Embryonic facial prominence (tissue), 1 donor: Measurements from ENCODE around the gene MARCKSL1.

Source experiments
- DNase-seq: peaks from one replicate; pipeline ENCODE4 v3.0.0-alpha.2; 2016; ENCODE audit errors: extremely low spot score

MARCKSL1 gene

DNA sequence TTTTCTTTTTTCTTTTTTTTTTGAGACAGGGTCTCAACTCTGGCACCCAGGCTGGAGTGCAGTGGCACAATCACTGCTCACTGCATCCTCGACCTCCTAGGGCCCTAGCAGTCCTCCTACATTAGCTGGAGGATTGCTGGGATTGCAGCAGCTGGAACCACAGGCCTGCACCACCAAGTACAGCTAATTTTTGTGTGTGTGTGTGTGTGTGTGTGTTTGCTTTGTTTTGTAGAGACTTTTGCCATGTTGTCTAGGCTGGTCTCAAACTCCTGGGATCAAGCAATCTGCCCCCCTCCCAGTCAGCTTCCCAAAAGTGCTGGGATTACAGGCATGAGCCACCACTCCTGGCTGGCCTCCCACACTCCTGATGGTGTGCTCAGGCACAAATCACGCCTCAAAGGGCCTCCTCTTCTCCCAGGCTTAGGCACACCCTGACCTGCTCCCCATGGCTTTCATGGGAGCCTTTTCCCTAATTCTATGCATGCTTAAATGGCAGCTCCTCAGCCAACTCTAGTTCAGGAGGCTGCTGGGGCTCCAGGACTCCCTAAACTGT, 16.9 kb upstream of the MARCKSL1 start:
- no peak for DNase-seq

DNA sequence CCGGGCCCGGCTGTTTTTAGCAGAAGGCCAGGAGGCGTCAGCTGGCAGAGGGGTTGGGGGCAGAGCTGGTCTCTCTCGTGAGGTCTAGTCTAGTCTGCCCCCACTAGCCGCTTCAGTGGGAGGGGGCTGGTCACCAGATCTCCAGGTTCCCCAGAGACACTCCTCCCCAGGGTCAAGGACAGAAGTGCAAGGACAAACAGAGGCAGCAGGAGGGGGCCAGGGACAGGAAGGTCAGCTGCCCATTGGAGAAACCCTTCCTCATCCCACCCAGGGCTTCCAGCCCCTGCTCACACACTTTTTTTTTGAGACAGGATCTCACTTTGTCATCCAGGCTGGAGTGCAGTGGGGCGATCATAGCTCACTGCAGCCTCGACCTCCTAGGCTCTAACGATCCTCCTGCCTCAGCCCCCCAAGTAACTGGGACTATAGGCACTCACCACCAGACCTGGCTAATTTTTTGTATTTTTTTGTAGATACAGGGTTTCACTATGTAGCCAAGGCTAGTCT, 16.3 kb upstream of the MARCKSL1 start:
- DNase-seq = no peak

DNA sequence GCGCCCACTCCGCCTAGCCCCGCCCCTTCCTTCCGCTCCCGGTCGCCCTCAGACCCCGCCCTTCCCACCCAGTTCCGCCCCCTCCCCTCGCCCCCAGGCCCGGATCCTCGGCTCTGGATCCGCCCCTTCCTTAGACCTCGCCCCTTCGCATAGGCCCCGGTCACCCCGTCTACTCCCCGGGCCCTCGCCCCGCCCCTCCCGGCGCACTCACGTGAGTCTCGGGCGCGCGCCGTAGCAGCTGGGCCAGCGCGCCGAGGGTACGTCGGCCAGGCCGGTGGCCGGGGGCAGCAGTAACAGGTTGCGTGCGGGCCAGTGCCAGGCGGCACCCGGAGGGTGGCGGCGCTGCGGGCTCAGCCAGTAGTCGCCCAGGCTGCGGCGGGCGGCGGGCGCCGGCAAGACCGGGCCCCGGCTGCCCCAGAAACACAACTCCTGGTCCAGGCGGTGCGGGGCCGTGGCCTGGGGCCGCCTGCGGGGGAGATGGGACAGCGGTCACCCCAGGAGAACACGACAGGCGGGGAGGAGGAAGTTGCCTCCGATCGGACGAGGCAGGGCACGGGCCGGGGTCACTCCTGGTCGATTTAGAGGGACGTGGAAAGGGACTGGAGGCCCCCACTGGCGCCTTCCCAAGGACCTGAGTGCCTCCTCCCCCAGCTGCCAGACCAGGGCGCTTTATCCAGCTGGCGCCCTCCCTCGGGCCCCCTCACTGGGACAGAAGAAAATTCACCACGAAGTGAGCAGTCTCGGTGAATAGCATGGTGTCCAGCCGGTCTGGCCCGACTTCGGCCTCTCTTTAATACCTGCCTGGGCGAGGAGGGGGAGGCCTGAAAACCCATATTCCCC, 15.6 kb upstream of the MARCKSL1 start:
- DNase-seq = peak; percentile 91

DNA sequence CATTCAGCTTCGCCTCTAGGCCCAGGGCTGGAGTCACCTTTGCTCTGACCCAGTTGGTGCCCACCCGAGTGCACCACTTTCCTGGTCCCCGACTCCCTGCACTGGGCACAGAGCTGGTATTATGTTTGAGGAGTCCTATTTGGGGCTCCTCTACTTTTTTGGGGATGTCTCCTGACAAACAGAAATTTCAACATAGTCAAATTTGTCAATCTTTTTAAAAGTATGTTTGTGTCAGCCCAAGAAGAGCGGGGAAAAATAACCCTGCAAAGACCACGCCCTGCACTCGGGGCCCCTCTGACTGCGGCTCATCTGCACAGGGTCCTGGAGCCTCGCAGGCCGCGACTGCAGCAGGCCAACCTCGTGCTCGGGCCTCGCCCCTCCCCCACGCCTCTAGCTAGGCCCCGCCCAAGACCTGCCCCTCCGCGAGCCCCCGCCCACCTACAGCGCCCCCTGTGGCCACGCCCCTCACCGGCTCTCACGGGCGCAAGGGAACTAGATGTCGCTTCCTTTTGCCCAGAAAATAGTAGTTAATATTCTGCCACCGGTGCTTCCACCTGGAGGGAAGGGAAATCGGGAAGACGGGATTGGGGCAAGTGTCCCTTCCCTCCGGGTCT, 14.9 kb upstream of the MARCKSL1 start:
- no peak for DNase-seq

DNA sequence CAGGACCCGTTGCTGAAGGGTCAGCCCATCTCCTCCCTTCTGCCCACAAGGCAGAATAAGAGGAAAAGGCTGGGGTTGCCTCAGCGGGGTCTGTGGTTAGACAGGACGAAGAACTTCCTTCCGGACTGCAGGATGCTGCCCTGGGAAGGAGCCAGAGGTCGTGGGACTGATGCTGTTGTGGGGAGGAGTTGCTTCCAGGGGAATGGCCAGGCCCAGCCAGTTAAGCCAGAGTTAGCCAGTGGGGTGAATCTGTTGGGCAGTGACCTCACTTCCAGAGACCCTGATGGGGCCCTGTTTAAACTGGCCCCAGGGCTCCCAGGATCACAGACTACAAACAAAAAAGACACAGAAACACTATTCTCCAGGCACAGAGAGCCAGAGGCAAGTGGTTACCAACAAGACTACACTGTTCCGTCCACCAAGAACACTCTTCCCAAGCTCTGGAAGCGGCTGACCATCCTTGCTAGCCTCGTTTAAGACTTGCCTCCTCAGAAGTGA, 13.2 kb upstream of the MARCKSL1 start:
- no peak for DNase-seq

DNA sequence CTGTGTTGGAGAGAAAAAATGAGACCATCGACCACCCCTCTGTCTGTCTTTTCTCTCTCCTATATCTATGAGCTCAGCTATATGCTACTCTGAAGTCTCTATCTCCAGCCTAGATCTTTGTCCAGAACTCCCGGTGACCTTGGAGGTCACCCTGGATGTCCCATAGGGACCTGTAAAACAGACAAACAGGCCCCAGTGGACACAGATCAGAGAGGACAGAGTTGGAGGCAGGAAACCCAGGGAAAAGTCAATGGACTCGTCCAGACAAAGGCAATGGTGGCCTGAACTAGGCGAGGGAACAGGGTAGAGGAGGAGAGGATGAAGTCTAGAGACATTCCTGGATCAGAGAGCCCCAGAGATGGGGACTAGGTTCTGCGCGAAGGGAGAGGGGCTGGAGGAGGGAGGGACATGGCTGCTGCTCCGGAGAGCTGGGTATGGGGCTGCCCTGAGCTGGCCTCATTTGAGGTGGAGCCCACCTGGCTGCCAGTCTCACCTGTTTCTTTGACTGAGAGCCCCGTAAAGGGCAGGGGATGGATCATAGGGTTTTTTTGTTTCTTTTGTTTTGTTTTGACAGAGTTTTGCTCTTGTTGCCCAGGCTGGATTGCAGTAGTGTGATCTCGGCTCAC, 10.6 kb upstream of the MARCKSL1 start:
- no peak for DNase-seq

DNA sequence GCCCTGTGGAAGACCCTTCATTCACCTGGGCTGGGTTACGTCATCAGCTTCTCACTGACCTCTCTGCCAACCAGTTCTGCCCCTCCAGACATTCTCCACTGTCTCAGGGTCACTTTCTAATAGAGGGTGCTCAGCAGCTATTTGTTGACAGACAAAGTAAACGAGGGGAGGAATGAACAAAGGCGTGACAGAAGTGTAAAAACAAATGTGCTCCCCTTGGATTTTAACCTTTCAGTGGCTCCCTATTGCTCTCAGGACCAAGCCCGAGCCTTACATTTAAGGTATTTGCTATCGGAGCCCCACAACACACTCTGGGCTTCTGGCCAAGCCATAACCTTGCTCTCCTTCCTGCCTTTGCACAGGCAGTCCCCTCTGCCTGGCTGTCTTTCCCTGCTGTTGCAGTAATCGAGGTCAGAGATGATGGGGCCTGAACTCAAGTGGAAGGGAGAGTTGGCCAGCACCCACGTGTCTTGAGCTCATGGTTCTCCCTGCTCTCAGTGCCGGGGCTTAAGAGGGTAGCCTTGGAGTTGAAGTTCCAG, 9.3 kb upstream of the MARCKSL1 start:
- no peak for DNase-seq

DNA sequence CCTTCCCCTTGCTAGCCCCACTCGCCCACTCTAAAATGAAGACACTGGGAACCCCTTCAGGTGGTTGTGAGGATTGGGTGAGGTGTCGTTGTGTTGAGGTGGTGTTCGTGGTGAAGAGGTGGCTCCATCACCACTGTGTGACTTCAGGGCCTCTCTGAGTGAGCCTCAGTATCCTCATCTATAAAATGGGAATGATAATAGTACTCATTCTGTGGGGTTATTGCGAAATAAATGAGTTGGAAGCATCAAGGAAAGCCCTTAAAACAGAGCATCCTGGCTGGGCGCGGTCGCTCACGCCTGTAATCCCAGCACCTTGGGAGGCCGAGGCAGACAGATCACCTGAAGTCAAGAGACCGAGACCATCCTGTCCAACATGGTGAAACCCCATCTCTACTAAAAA, 6.7 kb upstream of the MARCKSL1 start:
- no peak for DNase-seq

DNA sequence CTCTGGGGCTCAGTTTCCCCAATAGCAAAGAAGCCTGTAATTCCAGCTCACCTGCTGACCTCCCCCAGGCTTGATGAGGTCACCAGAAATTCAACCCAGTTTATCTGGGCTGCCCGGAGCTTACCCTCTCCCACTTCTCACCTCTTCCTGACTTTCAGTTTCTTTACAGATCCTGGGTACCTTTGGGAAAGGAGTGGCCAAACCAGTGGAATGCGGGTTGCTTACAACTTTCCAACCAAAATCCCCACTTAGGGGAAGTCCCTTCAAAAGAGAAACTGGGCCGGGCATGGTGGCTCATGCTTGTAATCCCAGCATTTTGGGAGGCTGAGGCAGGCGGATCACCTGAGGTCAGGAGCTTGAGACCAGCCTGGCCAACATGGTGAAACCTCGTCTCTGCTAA, 5.9 kb upstream of the MARCKSL1 start:
- DNase-seq = no peak

DNA sequence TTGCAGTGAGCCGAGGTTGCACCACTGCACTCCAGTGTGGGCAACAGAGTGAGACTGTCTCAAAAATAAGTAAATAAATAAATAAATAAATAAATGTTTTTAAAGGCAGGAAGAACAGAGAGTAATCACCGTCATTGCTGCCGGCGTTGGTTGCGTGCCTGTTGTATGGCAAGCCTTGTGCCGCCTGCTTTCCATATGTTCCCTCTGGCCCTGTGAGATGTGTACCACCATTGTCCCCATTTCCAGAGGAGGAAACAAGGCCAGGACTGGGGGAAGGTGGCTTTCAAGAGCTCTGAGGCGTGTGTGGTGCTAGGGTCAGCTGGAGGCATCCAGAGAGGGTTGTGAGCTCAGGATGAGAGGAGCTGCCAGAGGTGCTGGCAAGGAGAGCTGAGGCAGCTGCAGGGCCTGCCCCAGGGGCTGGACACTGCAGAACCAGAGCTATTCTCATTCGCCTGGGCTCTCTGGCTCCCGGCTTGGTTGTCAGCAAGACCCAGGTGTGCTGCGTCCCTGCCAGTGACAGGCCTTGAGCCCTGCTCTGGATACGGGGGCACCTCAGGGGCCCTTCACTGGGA, 5.2 kb upstream of the MARCKSL1 start:
- DNase-seq = no peak

DNA sequence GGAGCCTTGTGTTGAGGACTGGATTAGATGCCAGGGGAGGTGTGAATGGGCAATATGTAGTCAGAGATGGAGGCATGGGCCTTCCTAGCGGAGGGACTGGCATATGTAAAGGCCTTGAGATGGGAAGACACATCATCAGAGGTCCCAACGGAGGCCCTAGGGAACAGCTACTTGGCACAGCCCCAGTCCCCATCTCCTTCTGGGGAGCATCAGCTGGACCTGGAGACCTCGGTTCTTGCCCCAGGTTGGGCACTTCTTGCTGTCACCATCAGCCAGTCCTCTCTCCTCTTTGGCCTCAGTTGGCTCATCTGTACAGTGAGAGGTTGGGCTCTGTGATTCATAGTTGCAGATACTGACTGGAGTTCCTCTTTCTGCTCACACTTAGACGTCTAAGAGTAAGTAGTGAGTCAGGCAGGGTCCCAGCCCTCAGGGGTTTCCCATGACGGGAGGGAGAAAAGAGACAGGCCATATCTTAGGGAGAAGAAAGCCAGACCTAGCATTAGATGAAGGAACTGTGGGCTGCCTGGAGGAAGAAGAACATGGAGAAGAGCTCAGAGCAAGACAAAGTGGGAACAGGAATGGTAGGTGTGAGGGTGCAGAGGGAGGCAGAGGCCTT, 3.4 kb upstream of the MARCKSL1 start:
- no peak for DNase-seq

DNA sequence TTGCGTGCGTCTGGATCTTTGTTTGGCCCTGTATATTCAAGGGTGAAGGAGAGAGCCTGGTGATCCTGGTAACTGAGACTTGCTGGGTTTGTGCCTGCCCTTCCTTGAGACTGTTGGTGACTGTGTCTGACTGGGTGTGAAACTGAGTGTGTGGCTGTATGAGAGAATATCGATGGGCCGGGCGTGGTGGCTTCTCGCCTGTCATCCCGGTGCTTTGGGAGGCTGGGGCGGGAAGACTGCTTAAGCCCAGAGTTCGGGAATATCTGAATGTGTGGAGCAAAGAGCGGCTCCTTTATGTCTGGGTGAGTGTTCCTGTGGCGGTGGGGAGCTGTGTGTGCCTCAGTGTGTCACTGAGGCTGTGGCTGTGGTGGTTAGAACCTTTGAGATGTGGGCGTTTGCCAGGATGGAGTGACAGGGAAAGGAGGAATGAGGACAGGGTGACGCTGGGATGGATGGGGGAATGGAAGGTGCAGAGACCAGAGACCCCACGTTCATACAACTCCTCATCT, 2.7 kb upstream of the MARCKSL1 start:
- no peak for DNase-seq

DNA sequence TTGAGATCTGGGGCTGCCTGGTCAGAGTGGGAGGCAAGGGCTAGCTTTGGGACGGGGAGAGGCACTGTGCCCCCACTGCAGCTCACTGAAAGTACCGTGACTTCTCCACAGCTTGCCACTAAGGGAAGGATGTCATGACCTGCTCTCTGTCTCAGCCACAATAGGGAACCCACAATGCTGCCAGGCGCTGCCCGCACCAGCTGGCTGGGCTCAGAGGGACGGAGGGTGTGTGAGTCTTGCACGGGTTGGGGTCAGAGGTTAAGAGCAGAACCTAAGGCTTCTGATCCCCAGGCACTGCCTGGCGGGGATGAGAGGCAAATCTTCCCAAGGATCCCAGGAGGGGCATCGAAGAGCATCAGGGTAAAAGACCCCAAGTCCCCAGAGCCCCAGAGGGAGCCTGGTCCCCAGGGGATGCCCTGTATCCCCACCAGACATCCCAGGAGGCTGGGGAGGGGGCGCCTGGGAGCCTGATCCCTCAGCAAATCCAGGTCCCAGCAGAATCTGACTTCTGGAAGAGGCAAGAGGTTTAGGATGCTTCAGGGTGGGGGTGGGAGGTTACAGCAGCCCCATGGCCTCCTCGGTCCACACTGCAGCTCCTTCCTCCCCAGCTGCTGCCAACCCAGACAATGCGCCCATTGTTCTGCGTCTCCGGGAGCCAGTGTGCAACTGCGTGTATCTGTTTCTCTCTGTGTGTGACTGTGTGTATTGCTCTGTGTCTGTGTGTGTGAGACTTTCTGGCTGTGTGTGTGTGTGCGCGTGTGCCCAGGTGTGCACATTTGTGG, 2.0 kb upstream of the MARCKSL1 start:
- no peak for DNase-seq

DNA sequence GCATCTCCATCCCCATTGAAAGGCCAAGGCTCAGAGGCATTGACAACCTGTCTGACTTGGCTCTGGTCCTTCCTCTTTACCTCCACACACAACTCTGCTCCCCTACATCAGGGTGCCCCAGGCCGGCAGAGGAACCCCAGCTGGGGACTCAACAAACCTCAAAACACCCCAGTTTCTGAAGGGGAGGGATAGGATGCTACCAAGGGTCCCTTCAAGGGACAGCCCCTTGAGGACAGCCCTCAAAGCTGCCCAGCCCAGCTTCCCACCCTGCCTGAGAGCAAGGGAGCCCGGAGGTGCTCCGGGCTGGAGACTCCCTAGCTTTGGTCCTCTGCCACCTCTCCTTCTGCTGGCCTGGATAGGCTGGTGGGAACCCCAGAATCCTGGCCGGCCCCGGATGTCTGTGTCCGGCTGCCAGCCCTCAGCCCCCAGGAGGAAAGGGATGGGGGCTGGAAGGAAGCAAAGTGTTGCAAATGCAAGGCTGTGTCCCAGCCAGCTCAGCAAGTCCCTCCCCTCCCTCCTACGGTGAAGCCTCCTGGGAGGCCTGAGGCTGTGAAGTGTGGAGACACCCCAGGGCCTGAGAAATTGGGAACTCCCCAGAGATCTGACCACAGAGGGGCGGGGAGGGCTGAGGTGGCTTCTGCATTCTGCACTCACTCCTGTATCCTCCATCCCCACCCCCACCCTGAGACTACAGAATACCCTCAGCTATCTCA, 1.1 kb upstream of the MARCKSL1 start:
- no peak for DNase-seq

DNA sequence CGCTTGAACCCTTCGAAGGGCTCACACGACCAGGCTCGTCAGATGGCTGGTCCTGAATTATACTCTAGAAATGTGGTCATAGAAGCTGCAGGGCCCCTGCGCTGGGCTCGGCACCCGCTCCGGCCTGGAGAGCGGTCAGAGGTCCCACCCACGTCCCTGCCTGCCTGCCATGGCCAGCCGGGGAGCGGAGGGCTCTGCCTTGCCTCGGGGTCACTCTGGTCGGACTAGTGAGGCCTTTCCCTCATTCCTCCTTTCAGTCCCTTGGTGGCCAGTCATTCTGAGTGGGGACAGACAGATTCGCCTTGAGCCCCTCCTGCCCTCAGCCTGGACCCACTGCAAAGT, 529 bp upstream of the MARCKSL1 start:
- no peak for DNase-seq

DNA sequence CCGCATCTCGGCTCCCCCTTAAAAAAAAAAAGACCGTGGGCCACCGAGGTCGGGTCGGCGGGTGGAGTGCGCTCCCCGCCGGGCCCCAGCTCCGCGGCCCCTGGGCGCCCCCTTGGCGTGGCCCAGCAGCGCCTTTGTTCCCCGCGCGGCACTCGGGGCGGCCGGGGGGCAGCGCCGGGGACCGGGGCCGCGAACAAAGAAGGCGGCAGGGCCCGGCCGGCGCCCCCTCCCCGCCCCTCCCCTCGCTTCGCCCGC, 571 bp downstream of the MARCKSL1 start:
- no peak for DNase-seq

DNA sequence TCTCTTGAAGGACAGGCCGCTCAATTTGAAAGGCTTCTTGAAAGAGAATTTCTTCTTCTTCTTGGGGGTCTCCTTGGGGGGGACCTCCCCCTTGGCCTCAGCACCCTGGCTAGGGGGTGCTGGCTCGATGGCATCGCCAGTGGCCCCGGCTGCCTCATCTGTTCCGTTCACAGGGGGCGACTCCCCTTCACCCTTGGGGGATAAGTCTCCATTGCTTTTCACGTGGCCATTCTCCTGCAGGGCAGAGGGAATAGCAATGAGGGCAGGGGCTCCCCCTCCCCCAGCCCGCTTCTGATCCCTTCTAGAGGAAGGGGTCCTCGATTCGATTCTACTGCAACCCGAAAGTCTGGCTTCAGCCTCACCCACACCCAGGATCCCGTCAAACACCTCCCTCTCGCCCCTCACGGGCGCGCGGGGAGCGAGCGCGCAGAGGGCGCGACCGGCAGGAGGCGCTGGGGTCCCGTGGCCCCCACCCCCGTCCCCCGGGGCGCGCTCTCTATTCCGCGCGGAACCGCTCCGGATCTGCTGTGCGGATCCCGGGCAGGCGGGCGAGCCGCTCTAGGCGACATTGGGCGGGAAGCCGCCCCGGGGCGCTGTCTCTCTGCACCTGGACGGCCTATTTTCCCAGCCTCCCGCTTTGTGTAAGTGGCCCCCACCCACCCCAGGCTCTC, 1.0 kb downstream of the MARCKSL1 start:
- DNase-seq = no peak

DNA sequence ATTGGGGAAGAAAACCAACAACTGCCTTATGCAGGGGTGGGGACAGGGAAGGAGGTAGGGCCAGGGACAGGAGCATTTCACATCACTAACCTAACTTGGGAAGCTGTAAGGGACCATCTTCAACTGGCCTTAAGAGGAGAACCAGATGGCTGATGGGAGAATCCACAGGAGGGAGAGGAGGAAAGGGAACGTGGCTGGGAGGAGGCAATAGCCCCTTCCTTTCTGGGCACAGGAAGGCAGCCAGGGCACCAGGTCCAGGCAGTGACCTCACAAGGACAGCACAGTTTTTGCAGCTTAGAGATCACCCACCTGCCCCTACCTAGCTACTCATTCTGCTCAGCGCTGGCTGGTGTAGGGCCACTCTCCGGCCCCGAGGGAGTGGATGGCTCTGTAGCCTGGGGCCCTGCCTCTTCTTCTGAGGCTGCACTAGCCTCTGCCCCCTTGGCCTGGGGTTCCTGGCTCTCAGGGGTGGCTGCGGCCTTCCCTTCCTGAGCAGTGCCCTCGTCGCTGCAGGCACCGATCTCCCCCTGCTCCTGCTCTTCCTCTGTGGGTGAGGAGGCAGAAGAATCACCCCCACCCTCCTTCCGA, 1.7 kb downstream of the MARCKSL1 start:
- no peak for DNase-seq
